Transverse colon (tissue), 4 donors: ENCODE results near the gene SAPCD2. TPM values are rescaled to one million over a fixed set of nuclear protein-coding genes. Genes with fewer than 3 reads are reported as not detected.

Experiments
- DNase-seq: peaks from one replicate; pipeline ENCODE4 v3.0.0-alpha.2; 2019
- H3K27ac ChIP-seq, 4 donors: fragments of 200-600 bp; sonication (generic); 2 replicates each; pipeline ENCODE4 v1.5.1; 2016 to 2018; ENCODE audit warnings: inconsistent platforms in 4 of 4
- H3K27me3 ChIP-seq: fragments of 200-600 bp; sonication (generic); 2 replicates; pipeline ENCODE4 v1.5.1; 2017; ENCODE audit warnings: inconsistent platforms
- H3K36me3 ChIP-seq, 4 donors: fragments of 200-600 bp; sonication (generic); 2 replicates each; pipeline ENCODE4 v1.5.1; 2017 to 2019; ENCODE audit warnings: inconsistent platforms in 4 of 4
- H3K4me1 ChIP-seq, 4 donors: fragments of 200-600 bp; sonication (generic); 2 replicates each; pipeline ENCODE4 v1.5.1; 2017 to 2020; ENCODE audit warnings: inconsistent platforms in 4 of 4
- H3K4me3 ChIP-seq, 4 donors: fragments of 200-600 bp; sonication (generic); 1 replicate in 1 of 4; 2 replicates in 3 of 4; pipeline versions ENCODE4 v1.5.1 to v1.6.1; 2017 to 2019; ENCODE audit warnings: inconsistent platforms in 4 of 4
- H3K9me3 ChIP-seq, 2 donors: fragments of 200-600 bp; sonication (generic); 2 replicates each; pipeline ENCODE4 v1.5.1; 2017 to 2019; ENCODE audit warnings: inconsistent platforms in 2 of 2
- CTCF ChIP-seq, 5 experiments: fragments of 200-600 bp in 3 of 5; fragments of 450-650 bp in 2 of 5; sonication (generic) in 3 of 5; IDR thresholded peaks; 1 replicate in 2 of 5; 2 replicates in 3 of 5; pipeline ENCODE4 v1.5.1; 2016 to 2017; ENCODE audit warnings: antibody characterized with exemption in 5 of 5, inconsistent platforms in 3 of 5, mild to moderate bottlenecking in 2 of 5, moderate library complexity in 1 of 5
- EP300 ChIP-seq: sonication (generic); formaldehyde crosslinking; IDR thresholded peaks from one replicate; pipeline ENCODE4 v1.6.1; 2017; ENCODE audit warnings: antibody characterized with exemption, low read depth
- POLR2A ChIP-seq: fragments of 450-650 bp; IDR thresholded peaks from one replicate; pipeline ENCODE4 v1.6.1; 2016; ENCODE audit warnings: antibody characterized with exemption, mild to moderate bottlenecking, moderate library complexity
- POLR2AphosphoS5 ChIP-seq, 3 donors: sonication (generic); formaldehyde crosslinking; IDR thresholded peaks; one replicate each; pipeline ENCODE4 v1.6.1; 2016; ENCODE audit warnings: antibody characterized with exemption in 3 of 3
- WGBS, 2 donors: methylation state at CpG; one replicate each; pipeline ENCODE4 v1.1.5; 2018; ENCODE audit warnings: low coverage in 1 of 2; 5-methylcytosine and 5-hydroxymethylcytosine counted together
- in situ Hi-C, 4 donors: fragments of 200-750 bp; cut with MboI; loops; one replicate each; pipeline versions ENCODE4 v1.15.0 to v1.15.1; 2017; ENCODE audit warnings: low sequenced_read_pairs in 3 of 4, low pct_ligation_motif_present in 1 of 4, low pct_unique_long_range_greater_than_20kb in 1 of 4
- intact Hi-C: fragments of 100-400 bp; cut with DNase I; formaldehyde crosslinking; loops from one replicate; pipeline ENCODE4 v1.15.1; 2023; ENCODE audit warnings: low total_unique reads
- total RNA-seq, 4 donors: library from RNA; depleted of rRNA; stranded (reverse); fragments of >200 nt; gene quantifications; one replicate each; pipeline ENCODE4 v1.1.0, GENCODE V29; 2016

SAPCD2 gene
- total RNA-seq, 4 donors from 2014 or later: 0.37 to 37.2 (median 3.3) TPM

GRCh38 chr9:137110911-137111787, 40.8 kb upstream of the SAPCD2 start:
- H3K4me3 ChIP-seq: no peak overlapping the region
- intact Hi-C loops: no loop called here
- H3K4me1 ChIP-seq: peaks cover 0 to 18% (median 11%) of the 10 kb centered on the region in 4 donors
- peaks cover 14% of the 10 kb centered on the region for H3K27me3 ChIP-seq
- H3K9me3 ChIP-seq: no peaks in the 10 kb centered on the region
- no peaks in the 10 kb centered on the region for H3K36me3 ChIP-seq
- no peak for DNase-seq
- H3K27ac ChIP-seq: no peak overlapping the region
- no peak for TF ChIP-seq POLR2AphosphoS5 (IDR thresholded peaks at IDR 0.05)
- TF ChIP-seq EP300: no peak
- WGBS, 2 donors: 88 to 93% methylated on average over 10 to 28 of the region's 28 CpGs
- in situ Hi-C loops: loop anchor here in 1 of 4 donors (25.0 kb wide), 1 partner anchor 101 kb away; the partner anchor contains the start of genes NDOR1, RNF208, TMEM203 and TPRN

GRCh38 chr9:137110147-137110910, 40.0 kb upstream of the SAPCD2 start:
- Histone ChIP-seq H3K27me3 (peaks cover 6% of the 10 kb centered on the region), H3K4me1 (peaks cover 0 to 18% (median 11%) of the 10 kb centered on the region in 4 donors), H3K36me3 (peaks cover 0 to 3% (median 0%) of the 10 kb centered on the region in 4 donors), H3K4me3 (no peak overlapping the region), H3K27ac (no peak overlapping the region), H3K9me3 (no peaks in the 10 kb centered on the region)
- intact Hi-C loops (no loop called here), in situ Hi-C loops (loop anchor here in 1 of 4 donors (25.0 kb wide), 1 partner anchor 102 kb away; the partner anchor contains the start of genes NDOR1, RNF208, TMEM203 and TPRN)
- TF ChIP-seq POLR2A (no peak), EP300 (no peak), POLR2AphosphoS5 (IDR thresholded peaks at IDR 0.05) (no peak), CTCF (IDR thresholded peaks at IDR 0.05) (no peak)
- no peak for DNase-seq
- 92% methylated on average over 28 of the region's 38 CpGs; no CpG with 5 or more reads in 1 of the 2 donors for WGBS, 2 donors

GRCh38 chr9:137109250-137110146, 39.1 kb upstream of the SAPCD2 start:
- WGBS, 2 donors: 86% methylated on average over 31 of the region's 34 CpGs; no CpG with 5 or more reads in 1 of the 2 donors
- intact Hi-C loops: no loop called here
- no peak for DNase-seq
- H3K27ac ChIP-seq: no peak overlapping the region
- H3K27me3 ChIP-seq: no peaks in the 10 kb centered on the region
- in situ Hi-C loops: loop anchor here in 1 of 4 donors (25.0 kb wide), 1 partner anchor 103 kb away; the partner anchor contains the start of genes NDOR1, RNF208, TMEM203 and TPRN
- H3K36me3 ChIP-seq: peaks cover 0 to 5% (median 0%) of the 10 kb centered on the region in 4 donors
- no peak overlapping the region for H3K4me3 ChIP-seq
- TF ChIP-seq POLR2A: no peak
- TF ChIP-seq EP300: no peak
- no peak for TF ChIP-seq POLR2AphosphoS5 (IDR thresholded peaks at IDR 0.05)
- TF ChIP-seq CTCF (IDR thresholded peaks at IDR 0.05): no peak
- peaks cover 0 to 9% (median 4%) of the 10 kb centered on the region in 4 donors for H3K4me1 ChIP-seq
- no peaks in the 10 kb centered on the region for H3K9me3 ChIP-seq

- Histone ChIP-seq H3K4me1 (peaks cover 0 to 5% (median 3%) of the 10 kb centered on the region in 4 donors), H3K27me3 (no peaks in the 10 kb centered on the region), H3K27ac (no peak overlapping the region), H3K36me3 (peaks cover 0 to 9% (median 0%) of the 10 kb centered on the region in 4 donors), H3K9me3 (no peaks in the 10 kb centered on the region), H3K4me3 (no peak overlapping the region)
- TF ChIP-seq POLR2A (no peak), POLR2AphosphoS5 (IDR thresholded peaks at IDR 0.05) (no peak), CTCF (IDR thresholded peaks at IDR 0.05) (no peak), EP300 (no peak)
- intact Hi-C loops: no loop called here
- DNase-seq: no peak
- in situ Hi-C loops: loop anchor here in 1 of 4 donors (25.0 kb wide), 1 partner anchor 104 kb away; the partner anchor contains the start of genes NDOR1, RNF208, TMEM203 and TPRN
- WGBS, 2 donors: 91% methylated on average over 29 of the region's 29 CpGs; no CpG with 5 or more reads in 1 of the 2 donors
Observed at GRCh38 chr9:137108608-137109249, 38.4 kb upstream of the SAPCD2 start.
